HFFc6 (cell line): ENCODE results near the gene D2HGDH. TPM values are rescaled to one million over a fixed set of nuclear protein-coding genes. Genes with fewer than 3 reads are reported as not detected.
A peak's percentile ranks its signal among the peaks of the same experiment; 100 is the strongest.
"Not testable (repeated sequence)": the region's sequence is repeated elsewhere in the genome, so short reads cannot be mapped to it uniquely, and the experiment has no call there.

ENCODE experiments used
- DNase-seq: peaks from one replicate; pipeline ENCODE4 v3.0.0-alpha.2; 2018
- H3K27ac Mint-ChIP-seq: 2 replicates; pipeline ENCODE4 v1.8.0; 2020; ENCODE audit warnings: mild to moderate bottlenecking, mixed read lengths
- H3K27me3 Mint-ChIP-seq: 2 replicates; pipeline ENCODE4 v1.8.0; 2021; ENCODE audit warnings: mild to moderate bottlenecking, moderate library complexity, mixed read lengths; ENCODE audit not compliant: insufficient read depth
- H3K36me3 Mint-ChIP-seq: 2 replicates; pipeline ENCODE4 v1.8.0; 2021; ENCODE audit warnings: low read depth, mixed read lengths
- H3K4me1 Mint-ChIP-seq: 2 replicates; pipeline ENCODE4 v1.8.0; 2020; ENCODE audit warnings: low read depth, mixed read lengths
- H3K4me3 Mint-ChIP-seq: 2 replicates; pipeline ENCODE4 v1.8.0; 2020; ENCODE audit warnings: mild to moderate bottlenecking, moderate library complexity, mixed read lengths
- H3K9me3 Mint-ChIP-seq: 2 replicates; pipeline ENCODE4 v1.8.0; 2020; ENCODE audit warnings: mild to moderate bottlenecking, mixed read lengths
- total RNA-seq, 6 experiments: library from RNA; stranded (reverse); fragmentation: NEBNext Ultra II Directional; extraction: Animal tissue kit (Norgen Biotek cat#: 25700); gene quantifications; 2 replicates in 1 of 6; 3 replicates in 5 of 6; pipeline ENCODE4 v1.2.3, GENCODE V29; 2021
- TF ChIP-seq, protein P1 (sequence below): fragments of 200-600 bp; sonication (generic); IDR thresholded peaks from 2 replicates; pipeline ENCODE4 v1.5.0; 2021; ENCODE audit warnings: antibody characterized with exemption, mild to moderate bottlenecking

The D2HGDH gene
- total RNA-seq, 6 experiments from 2014 or later = 14.0 to 21.6 (median 16.4) TPM

DNA sequence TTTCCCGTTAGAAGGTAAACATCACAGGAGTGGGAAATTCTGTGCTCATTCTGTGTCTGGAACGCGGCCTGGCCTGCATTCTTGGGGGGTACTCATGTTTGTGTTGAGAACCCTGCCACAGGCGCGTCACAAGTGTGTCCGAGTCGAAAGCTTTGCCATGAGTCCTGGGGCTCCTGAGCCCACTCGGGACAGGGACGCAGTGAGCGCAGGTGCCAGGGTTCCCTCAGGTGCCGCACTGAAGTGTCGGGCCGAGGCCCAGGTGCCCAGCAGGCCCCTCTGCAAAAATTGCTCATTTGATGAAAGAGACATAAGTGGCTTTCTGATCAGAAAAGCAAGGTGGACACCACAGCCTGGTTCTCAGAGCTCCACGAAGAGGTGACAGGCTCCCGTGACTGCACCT is 4.7 kb downstream of the D2HGDH start:
- Mint-ChIP-seq H3K27me3 (no peaks in the 10 kb centered on the region; the same call in 1 of the 2 replicates), H3K27ac (no peak overlapping the region)
- TF ChIP-seq, protein P1, sequence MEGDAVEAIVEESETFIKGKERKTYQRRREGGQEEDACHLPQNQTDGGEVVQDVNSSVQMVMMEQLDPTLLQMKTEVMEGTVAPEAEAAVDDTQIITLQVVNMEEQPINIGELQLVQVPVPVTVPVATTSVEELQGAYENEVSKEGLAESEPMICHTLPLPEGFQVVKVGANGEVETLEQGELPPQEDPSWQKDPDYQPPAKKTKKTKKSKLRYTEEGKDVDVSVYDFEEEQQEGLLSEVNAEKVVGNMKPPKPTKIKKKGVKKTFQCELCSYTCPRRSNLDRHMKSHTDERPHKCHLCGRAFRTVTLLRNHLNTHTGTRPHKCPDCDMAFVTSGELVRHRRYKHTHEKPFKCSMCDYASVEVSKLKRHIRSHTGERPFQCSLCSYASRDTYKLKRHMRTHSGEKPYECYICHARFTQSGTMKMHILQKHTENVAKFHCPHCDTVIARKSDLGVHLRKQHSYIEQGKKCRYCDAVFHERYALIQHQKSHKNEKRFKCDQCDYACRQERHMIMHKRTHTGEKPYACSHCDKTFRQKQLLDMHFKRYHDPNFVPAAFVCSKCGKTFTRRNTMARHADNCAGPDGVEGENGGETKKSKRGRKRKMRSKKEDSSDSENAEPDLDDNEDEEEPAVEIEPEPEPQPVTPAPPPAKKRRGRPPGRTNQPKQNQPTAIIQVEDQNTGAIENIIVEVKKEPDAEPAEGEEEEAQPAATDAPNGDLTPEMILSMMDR = no peak

DNA sequence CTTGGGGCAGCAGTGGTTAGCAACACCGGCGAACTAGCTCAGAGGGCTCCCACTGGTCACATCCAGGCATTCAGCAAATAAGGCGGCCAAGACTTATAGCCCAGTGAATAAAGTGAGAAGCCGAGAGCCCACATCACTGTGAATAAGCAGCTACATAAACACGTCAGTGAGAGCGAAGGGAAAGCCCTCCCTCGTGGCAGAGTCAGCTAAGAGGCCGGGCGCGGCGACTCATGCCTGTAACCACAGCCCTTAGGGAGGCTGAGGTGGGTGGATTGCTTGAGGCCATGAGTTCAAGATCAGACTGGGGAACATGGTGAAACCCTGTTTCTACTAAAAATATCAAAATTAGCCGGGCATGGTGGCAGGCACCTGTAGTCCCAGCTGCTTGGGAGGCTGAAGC is 5.2 kb downstream of the D2HGDH start:
- peaks cover 28% of the 10 kb centered on the region for H3K4me1 Mint-ChIP-seq
- H3K9me3 Mint-ChIP-seq = no peaks in the 10 kb centered on the region
- H3K36me3 Mint-ChIP-seq = peaks cover 4% of the 10 kb centered on the region; the same call in 1 of the 2 replicates
- TF ChIP-seq, protein P1 = no peak
- H3K27ac Mint-ChIP-seq = peak overlapping the region; percentile 40; the same call in 1 of the 2 replicates
- H3K27me3 Mint-ChIP-seq = no peaks in the 10 kb centered on the region; the same call in 1 of the 2 replicates
- DNase-seq = peak; percentile 51
- H3K4me3 Mint-ChIP-seq = no peak overlapping the region

More for the DNA sequence above, 4.7 kb downstream of the D2HGDH start:
- Mint-ChIP-seq H3K9me3 (no peaks in the 10 kb centered on the region), H3K4me1 (peaks cover 28% of the 10 kb centered on the region), H3K4me3 (no peak overlapping the region), H3K36me3 (peaks cover 4% of the 10 kb centered on the region; the same call in 1 of the 2 replicates)
- DNase-seq = no peak

DNA sequence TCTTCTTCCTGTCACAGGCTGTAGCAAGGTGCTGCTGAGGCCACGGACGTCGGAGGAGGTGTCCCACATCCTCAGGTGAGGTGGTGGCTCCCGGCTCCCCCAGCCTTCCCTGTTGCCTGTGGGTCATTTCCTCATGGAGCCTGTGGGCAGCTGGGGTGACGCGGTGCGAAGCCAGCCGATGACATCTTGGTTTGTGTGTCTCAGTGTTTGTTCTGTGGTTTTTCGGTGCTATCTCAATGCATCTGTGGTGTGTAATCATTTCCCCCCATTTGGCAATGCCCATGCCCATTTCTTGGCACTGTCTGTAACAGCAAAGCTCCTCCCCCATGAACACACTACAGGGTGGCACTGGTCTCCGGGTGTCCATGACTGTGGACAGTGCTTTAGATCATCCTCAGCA is 6.6 kb downstream of the D2HGDH start:
- Mint-ChIP-seq H3K4me1 (peaks cover 28% of the 10 kb centered on the region), H3K36me3 (peaks cover 17% of the 10 kb centered on the region)

DNA sequence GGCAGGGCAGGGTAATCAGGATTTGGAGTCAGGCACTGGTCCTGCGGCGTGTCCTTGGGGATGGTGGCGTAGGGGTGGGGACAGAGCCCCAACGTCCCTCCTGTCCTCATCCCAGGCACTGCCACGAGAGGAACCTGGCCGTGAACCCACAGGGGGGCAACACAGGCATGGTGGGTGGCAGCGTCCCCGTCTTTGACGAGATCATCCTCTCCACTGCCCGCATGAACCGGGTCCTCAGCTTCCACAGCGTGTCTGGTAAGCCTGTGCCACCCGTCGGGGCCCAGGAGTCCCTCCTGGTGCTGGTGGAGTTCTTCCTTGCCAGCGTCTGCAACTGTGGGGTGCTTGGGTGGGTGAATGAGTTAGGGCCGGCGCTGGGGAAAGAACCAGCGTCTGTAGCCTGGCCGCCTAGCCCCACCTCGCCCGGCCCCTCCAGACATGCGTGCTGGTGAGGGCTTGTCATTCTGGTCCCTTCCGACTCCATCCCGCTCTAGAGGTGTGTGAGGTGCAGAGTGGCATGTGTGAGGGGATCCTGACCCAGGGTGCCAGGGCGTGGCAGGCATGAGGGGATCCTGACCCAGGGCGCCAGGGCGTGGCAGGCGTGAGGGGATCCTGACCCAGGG is 8.0 kb downstream of the D2HGDH start:
- DNase-seq = no peak
- no peak overlapping the region for H3K4me3 Mint-ChIP-seq
- H3K9me3 Mint-ChIP-seq = peaks cover 5% of the 10 kb centered on the region; the same call in 1 of the 2 replicates
- no peak overlapping the region for H3K27ac Mint-ChIP-seq
- TF ChIP-seq, protein P1 = no peak
- H3K36me3 Mint-ChIP-seq = peaks cover 21% of the 10 kb centered on the region
- peaks cover 22% of the 10 kb centered on the region for H3K4me1 Mint-ChIP-seq
- no peaks in the 10 kb centered on the region; the same call in 1 of the 2 replicates for H3K27me3 Mint-ChIP-seq

More for the DNA sequence above, 6.6 kb downstream of the D2HGDH start:
- no peaks in the 10 kb centered on the region; the same call in 1 of the 2 replicates for H3K27me3 Mint-ChIP-seq
- no peak overlapping the region for H3K4me3 Mint-ChIP-seq
- no peak overlapping the region for H3K27ac Mint-ChIP-seq
- DNase-seq = no peak
- TF ChIP-seq, protein P1 = no peak
- H3K9me3 Mint-ChIP-seq = peaks cover 3% of the 10 kb centered on the region; the same call in 1 of the 2 replicates

DNA sequence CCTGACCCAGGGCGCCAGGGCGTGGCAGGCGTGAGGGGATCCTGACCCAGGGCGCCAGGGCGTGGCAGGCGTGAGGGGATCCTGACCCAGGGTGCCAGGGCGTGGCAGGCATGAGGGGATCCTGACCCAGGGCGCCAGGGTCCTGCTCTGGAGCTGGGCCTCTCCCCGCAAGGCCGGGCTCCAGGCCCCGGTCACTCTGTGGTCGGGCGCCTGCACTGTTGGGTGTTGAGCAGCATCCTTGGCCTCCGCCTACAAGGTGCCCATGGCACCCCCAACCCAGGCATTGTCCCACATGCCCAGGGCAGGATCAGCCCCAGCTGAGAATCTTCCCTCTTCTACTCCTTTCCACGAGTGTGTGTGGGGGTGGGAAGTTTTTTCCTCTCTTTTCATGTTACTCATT is 8.6 kb downstream of the D2HGDH start:
- not testable (repeated sequence) for H3K27ac Mint-ChIP-seq, DNase-seq

DNA sequence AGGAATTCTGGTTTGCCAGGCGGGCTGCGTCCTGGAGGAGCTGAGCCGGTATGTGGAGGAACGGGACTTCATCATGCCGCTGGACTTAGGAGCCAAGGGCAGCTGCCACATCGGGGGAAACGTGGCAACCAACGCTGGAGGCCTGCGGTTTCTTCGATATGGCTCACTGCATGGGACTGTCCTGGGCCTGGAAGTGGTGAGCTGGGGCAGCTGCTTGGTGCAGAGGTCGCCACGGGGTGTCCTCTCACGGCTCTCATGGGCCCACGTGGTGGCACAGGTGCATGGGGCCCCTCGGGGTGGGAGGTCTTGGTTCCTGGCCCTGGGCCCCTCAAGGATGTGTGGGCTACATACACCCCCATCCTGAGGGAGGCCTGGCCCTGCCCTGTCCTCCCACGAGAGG is 9.2 kb downstream of the D2HGDH start:
- H3K27ac Mint-ChIP-seq = no peak overlapping the region

More for the DNA sequence above, 8.6 kb downstream of the D2HGDH start:
- H3K36me3 Mint-ChIP-seq = peaks cover 21% of the 10 kb centered on the region
- not testable (repeated sequence) for H3K9me3 Mint-ChIP-seq, H3K27me3 Mint-ChIP-seq, H3K4me3 Mint-ChIP-seq
- peaks cover 22% of the 10 kb centered on the region for H3K4me1 Mint-ChIP-seq

More for the DNA sequence above, 9.2 kb downstream of the D2HGDH start:
- H3K9me3 Mint-ChIP-seq = peaks cover 5% of the 10 kb centered on the region; the same call in 1 of the 2 replicates
- H3K36me3 Mint-ChIP-seq = peaks cover 21% of the 10 kb centered on the region
- H3K27me3 Mint-ChIP-seq = no peaks in the 10 kb centered on the region; the same call in 1 of the 2 replicates
- no peak for DNase-seq
- H3K4me3 Mint-ChIP-seq = no peak overlapping the region
- peaks cover 20% of the 10 kb centered on the region for H3K4me1 Mint-ChIP-seq
- TF ChIP-seq, protein P1 = no peak
